HL-60 (cell line): ENCODE measurements around the gene PIGQ.

ENCODE experiments used
- CTCF ChIP-seq: IDR thresholded peaks from one replicate; pipeline ENCODE4 v1.5.1; 2011; ENCODE audit warnings: low read length, control low read depth, inconsistent platforms; ENCODE audit not compliant: insufficient read depth
- GABPA ChIP-seq: IDR thresholded peaks from 2 replicates; pipeline ENCODE4 v1.6.1; 2012; ENCODE audit warnings: low read depth
- POLR2AphosphoS5 ChIP-seq: IDR thresholded peaks from 2 replicates; pipeline ENCODE4 v1.6.1; 2012; ENCODE audit warnings: low read depth
- REST ChIP-seq: IDR thresholded peaks from 2 replicates; pipeline ENCODE4 v1.6.1; 2012; ENCODE audit warnings: low read depth; ENCODE audit not compliant: insufficient replicate concordance
- SPI1 ChIP-seq: IDR thresholded peaks from 2 replicates; pipeline ENCODE4 v1.6.1; 2012; ENCODE audit warnings: low read depth, mild to moderate bottlenecking, borderline replicate concordance

DNA sequence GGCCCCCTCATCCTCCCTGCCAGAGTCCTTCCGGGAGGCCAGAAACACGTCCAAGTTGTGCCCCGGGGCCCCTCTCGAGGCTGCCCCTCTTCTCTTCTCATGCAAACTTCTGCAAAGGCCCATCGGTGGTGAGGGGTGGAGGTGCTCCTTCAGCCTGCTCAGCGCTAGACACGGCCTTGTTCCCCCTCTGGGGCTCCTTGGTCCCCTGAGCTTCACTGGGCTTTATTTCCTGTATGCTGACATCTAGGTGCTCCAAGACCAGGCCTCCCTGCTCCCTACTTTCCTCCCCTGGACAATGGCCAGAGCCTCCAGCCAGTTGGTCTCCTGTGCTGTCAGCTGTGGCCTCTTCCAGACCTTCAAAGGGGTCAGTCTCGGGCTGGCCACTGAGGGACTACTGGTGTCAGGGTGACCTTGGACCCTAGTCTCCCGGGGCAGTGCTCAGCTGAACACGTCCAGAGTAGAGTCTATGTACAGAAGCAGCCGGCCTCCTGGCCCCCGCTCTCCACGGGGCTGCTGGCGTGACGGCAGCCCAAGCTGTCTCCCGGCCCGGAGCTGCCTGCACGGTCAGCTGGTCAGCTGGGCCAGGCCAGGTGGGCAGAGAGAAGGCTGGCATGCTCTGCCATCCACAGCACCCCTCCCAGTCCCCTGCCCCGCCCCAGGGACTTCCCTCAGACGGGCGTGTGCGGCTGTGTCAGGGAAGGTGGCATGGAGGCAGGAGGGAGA lies 11.3 kb upstream of the PIGQ start:
- no peak for TF ChIP-seq CTCF
- TF ChIP-seq REST, result no peak
- TF ChIP-seq GABPA, result no peak
- TF ChIP-seq POLR2AphosphoS5, result no peak
- TF ChIP-seq SPI1, result no peak
